ENCODE measurements around the gene CYP3A4. TPM values are rescaled to one million over a fixed set of nuclear protein-coding genes. Genes with fewer than 3 reads are reported as not detected.

Gene CYP3A4
- total and polyA plus RNA-seq, 7 donors, result 0.25 to 3.6 (median 0.69) TPM; not detected in 4

DNA sequence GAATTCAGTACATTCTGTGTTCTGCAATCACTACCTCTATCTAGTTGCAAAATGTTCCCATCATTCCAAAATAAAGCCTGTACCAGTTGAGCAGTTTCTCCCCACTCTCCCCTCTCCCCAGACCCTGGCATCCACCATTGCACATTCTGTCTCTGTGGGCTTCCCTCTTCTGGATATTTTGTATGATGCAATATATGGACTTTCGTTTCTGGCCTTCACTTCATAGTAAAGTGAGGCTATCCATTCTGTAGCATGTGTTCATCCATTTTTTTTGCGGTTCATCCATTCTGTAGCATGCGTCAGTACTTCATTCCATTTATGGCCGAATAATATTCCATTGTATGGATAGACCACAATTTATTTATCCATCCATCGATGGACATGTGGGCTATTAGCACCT is 9.5 kb upstream of the CYP3A4 start:
- no peaks in the 10 kb centered on the region for H3K36me3 ChIP-seq
- no peak for DNase-seq
- H3K9me3 ChIP-seq, result no peaks in the 10 kb centered on the region
- H3K27ac ChIP-seq, result no peak overlapping the region
- intact Hi-C loops (cut with DNase I), result no loop called here
- no peaks in the 10 kb centered on the region for H3K4me1 ChIP-seq
- no peak overlapping the region for H3K4me3 ChIP-seq
- TF ChIP-seq POLR2A (IDR thresholded peaks at IDR 0.05), result no peak
- TF ChIP-seq, protein P1, sequence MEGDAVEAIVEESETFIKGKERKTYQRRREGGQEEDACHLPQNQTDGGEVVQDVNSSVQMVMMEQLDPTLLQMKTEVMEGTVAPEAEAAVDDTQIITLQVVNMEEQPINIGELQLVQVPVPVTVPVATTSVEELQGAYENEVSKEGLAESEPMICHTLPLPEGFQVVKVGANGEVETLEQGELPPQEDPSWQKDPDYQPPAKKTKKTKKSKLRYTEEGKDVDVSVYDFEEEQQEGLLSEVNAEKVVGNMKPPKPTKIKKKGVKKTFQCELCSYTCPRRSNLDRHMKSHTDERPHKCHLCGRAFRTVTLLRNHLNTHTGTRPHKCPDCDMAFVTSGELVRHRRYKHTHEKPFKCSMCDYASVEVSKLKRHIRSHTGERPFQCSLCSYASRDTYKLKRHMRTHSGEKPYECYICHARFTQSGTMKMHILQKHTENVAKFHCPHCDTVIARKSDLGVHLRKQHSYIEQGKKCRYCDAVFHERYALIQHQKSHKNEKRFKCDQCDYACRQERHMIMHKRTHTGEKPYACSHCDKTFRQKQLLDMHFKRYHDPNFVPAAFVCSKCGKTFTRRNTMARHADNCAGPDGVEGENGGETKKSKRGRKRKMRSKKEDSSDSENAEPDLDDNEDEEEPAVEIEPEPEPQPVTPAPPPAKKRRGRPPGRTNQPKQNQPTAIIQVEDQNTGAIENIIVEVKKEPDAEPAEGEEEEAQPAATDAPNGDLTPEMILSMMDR (IDR thresholded peaks at IDR 0.05), result no peak
- TF ChIP-seq EP300 (IDR thresholded peaks at IDR 0.05), result no peak
- no peak for TF ChIP-seq POLR2AphosphoS5 (IDR thresholded peaks at IDR 0.05)
- no peaks in the 10 kb centered on the region for H3K27me3 ChIP-seq
- WGBS, 2 donors, result 92 to 93% methylated on average over 5 of the region's 5 CpGs

DNA sequence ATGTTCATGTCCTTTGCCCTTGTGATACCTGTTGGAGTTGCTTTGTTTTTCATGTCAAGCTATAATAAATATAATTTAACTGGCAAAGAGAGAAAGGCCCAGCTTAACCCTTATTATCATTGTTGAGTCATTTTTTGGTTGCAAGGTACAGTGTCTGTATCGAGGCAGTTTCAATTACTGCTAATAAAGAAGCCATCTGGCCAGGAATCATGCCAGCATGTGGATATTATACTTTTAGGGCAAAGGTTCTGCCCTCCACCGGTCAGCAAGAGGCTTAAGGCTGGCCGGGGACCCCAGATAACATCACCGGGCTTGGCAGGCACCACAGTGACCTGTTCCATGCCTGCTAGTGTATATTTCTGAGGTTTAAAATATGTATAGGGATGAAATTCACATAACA is 9.0 kb upstream of the CYP3A4 start:
- no peaks in the 10 kb centered on the region for H3K27me3 ChIP-seq
- H3K27ac ChIP-seq, result no peak overlapping the region
- H3K4me3 ChIP-seq, result no peak overlapping the region
- H3K9me3 ChIP-seq, result no peaks in the 10 kb centered on the region
- no peaks in the 10 kb centered on the region for H3K4me1 ChIP-seq
- TF ChIP-seq POLR2A (IDR thresholded peaks at IDR 0.05) (no peak), POLR2AphosphoS5 (IDR thresholded peaks at IDR 0.05) (no peak), EP300 (IDR thresholded peaks at IDR 0.05) (no peak)
- TF ChIP-seq, protein P1 (IDR thresholded peaks at IDR 0.05), result no peak
- no peaks in the 10 kb centered on the region for H3K36me3 ChIP-seq
- intact Hi-C loops (cut with DNase I), result no loop called here
- no peak for DNase-seq
- 35 to 74% methylated on average over 4 of the region's 4 CpGs for WGBS, 2 donors

DNA sequence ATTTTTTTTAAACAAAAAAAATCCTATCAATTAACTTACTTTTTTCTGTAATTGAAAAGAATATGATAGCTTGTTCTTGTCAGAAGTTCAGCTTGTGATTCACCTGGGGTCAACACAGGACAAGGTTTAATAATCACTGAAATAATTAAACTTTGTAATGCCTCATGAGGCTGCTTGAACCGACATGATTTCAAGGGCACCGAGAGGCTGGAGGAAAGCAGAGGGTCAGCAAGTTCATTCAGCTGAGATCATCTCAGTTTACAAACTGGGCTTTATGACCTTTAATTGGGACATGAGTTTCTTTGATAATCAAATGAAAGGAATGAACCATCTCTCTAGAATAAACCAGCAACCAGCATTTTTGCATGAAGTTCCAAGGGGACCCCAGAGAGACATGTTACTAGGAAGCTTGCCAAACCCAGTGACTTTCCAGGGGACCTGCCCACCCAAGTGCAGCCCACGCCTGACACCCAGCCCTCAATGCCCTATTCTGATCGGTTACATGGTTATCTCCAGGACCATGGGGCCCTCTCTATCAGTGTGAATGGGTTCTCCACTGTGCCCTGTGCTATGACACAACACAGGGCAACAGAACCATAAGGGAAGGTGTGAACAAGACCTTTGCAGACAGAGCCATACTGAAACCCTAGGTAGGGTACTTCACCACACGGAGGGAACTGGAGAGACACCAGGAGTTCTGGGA is 7.8 kb upstream of the CYP3A4 start:
- Histone ChIP-seq H3K36me3 (no peaks in the 10 kb centered on the region), H3K27ac (no peak overlapping the region), H3K9me3 (no peaks in the 10 kb centered on the region), H3K4me1 (no peaks in the 10 kb centered on the region), H3K4me3 (no peak overlapping the region), H3K27me3 (no peaks in the 10 kb centered on the region)
- intact Hi-C loops (cut with DNase I), result no loop called here
- no peak for DNase-seq
- 62 to 74% methylated on average over 5 of the region's 5 CpGs for WGBS, 2 donors
- TF ChIP-seq POLR2AphosphoS5 (IDR thresholded peaks at IDR 0.05) (no peak), POLR2A (IDR thresholded peaks at IDR 0.05) (no peak), EP300 (IDR thresholded peaks at IDR 0.05) (no peak)
- TF ChIP-seq, protein P1 (IDR thresholded peaks at IDR 0.05), result no peak

DNA sequence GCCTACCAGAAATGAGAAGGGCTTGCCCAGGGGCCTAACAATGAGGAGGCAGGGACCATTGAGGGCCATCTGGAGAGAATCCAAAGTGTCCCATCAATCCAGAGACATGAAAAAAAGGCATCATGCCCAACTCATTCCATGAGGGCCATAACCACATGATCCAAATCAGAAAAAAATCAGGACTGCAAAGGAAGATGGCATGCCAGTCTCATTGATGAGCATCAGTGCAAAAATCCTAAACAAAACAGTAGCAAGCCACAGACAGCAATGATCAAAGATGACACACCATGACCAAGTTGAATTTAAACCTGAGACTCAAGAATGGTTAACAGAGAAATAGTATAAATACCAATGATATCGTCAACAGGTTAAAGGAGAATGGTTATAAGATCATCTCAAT is 7.0 kb upstream of the CYP3A4 start:
- Histone ChIP-seq H3K36me3 (no peaks in the 10 kb centered on the region), H3K27ac (no peak overlapping the region), H3K9me3 (no peaks in the 10 kb centered on the region), H3K4me1 (no peaks in the 10 kb centered on the region), H3K27me3 (no peaks in the 10 kb centered on the region), H3K4me3 (no peak overlapping the region)
- no peak for DNase-seq
- intact Hi-C loops (cut with DNase I), result no loop called here
- 89 to 91% methylated on average over 1 of the region's 1 CpG for WGBS, 2 donors
- TF ChIP-seq, protein P1 (IDR thresholded peaks at IDR 0.05), result no peak
- TF ChIP-seq EP300 (IDR thresholded peaks at IDR 0.05) (no peak), POLR2A (IDR thresholded peaks at IDR 0.05) (no peak), POLR2AphosphoS5 (IDR thresholded peaks at IDR 0.05) (no peak)

DNA sequence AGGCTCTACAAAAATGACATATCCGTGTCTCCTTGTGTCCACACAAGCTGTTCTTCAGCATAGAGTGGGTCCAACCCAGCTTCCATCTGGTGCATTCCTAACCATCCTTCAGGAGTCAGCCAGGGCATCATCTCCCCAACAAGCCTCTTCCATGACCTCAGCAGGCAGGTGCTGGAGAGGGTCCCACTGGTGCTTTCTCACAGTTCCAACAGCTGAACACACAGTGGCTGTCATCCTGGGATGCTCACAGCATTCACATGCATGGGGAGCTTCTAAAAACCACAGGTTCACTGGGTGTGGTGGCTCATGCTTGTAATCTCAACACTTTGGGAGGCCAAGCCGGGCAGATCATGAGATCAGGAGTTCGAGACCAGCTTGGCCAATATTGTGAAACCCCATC is 6.4 kb upstream of the CYP3A4 start:
- 88 to 93% methylated on average over 3 of the region's 3 CpGs for WGBS, 2 donors
- no peaks in the 10 kb centered on the region for H3K4me1 ChIP-seq
- no peaks in the 10 kb centered on the region for H3K9me3 ChIP-seq
- no peak overlapping the region for H3K4me3 ChIP-seq
- H3K27me3 ChIP-seq, result no peaks in the 10 kb centered on the region
- no peaks in the 10 kb centered on the region for H3K36me3 ChIP-seq
- no peak for DNase-seq
- no peak overlapping the region for H3K27ac ChIP-seq
- intact Hi-C loops (cut with DNase I), result no loop called here
- TF ChIP-seq, protein P1 (IDR thresholded peaks at IDR 0.05), result no peak
- no peak for TF ChIP-seq POLR2AphosphoS5 (IDR thresholded peaks at IDR 0.05)
- TF ChIP-seq EP300 (IDR thresholded peaks at IDR 0.05), result no peak
- TF ChIP-seq POLR2A (IDR thresholded peaks at IDR 0.05), result no peak
